Activated naive CD8-positive, alpha-beta T cell treated with anti-CD3 and anti-CD28 coated beads for 36 hours (primary cell): ENCODE measurements around the gene OR5AU1. TPM values are rescaled to one million over a fixed set of nuclear protein-coding genes. Genes with fewer than 3 reads are reported as not detected.

Experiments used
- DNase-seq: peaks from one replicate; pipeline ENCODE4 v3.0.0; 2021
- H3K27ac Mint-ChIP-seq: one replicate; pipeline ENCODE4 v1.8.0; 2022; ENCODE audit warnings: mild to moderate bottlenecking, moderate library complexity, mixed read lengths
- H3K27me3 Mint-ChIP-seq: one replicate; pipeline ENCODE4 v1.8.0; 2022; ENCODE audit warnings: mild to moderate bottlenecking, mixed read lengths
- H3K36me3 Mint-ChIP-seq: one replicate; pipeline ENCODE4 v1.8.0; 2021; ENCODE audit warnings: mild to moderate bottlenecking, mixed read lengths
- H3K4me1 Mint-ChIP-seq: one replicate; pipeline ENCODE4 v1.8.0; 2021; ENCODE audit warnings: mixed read lengths
- H3K4me3 Mint-ChIP-seq: one replicate; pipeline ENCODE4 v1.8.0; 2022; ENCODE audit warnings: mild to moderate bottlenecking, moderate library complexity, mixed read lengths
- H3K9me3 Mint-ChIP-seq: one replicate; pipeline ENCODE4 v1.8.0; 2022; ENCODE audit warnings: mixed read lengths
- total RNA-seq, 2 experiments: library from RNA; stranded (reverse); gene quantifications; one replicate each; pipeline ENCODE4 v1.2.3, GENCODE V29; 2021

Gene OR5AU1
- not detected for total RNA-seq

DNA sequence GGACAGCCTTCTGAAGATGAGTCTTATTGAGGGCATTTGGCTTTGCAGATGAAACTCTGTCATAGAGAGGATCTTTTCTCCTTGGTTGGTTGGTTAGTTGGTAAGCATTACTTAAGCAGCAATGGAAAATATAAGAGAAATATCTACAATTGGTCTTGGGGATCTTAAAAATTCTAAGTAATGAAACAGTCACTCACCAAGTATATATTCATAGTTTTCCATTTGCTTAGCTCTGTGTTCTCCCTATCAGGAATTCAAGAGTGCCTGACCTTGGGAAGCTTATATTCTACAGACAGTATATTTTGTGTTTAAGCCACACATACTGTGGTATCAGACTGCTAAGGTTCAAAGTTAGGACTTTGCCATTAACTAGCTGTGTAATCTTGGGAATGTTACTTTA is at the start of gene OR5AU1:
Gene OR5AU1, minus strand, starts transcription at position 101 of the 400 bp plus-strand sequence. CDS start 191 bp downstream, outside the sequence.
- H3K9me3 Mint-ChIP-seq, result no peaks in the 10 kb centered on the region
- H3K4me3 Mint-ChIP-seq, result no peak within 1 kb of the TSS
- no peak within 1 kb of the TSS for H3K27ac Mint-ChIP-seq
- no peaks in the 10 kb centered on the region for H3K4me1 Mint-ChIP-seq
- no peaks in the 10 kb centered on the region for H3K36me3 Mint-ChIP-seq
- H3K27me3 Mint-ChIP-seq, result peaks cover 16% of the 10 kb centered on the region
- DNase-seq, result no peak

DNA sequence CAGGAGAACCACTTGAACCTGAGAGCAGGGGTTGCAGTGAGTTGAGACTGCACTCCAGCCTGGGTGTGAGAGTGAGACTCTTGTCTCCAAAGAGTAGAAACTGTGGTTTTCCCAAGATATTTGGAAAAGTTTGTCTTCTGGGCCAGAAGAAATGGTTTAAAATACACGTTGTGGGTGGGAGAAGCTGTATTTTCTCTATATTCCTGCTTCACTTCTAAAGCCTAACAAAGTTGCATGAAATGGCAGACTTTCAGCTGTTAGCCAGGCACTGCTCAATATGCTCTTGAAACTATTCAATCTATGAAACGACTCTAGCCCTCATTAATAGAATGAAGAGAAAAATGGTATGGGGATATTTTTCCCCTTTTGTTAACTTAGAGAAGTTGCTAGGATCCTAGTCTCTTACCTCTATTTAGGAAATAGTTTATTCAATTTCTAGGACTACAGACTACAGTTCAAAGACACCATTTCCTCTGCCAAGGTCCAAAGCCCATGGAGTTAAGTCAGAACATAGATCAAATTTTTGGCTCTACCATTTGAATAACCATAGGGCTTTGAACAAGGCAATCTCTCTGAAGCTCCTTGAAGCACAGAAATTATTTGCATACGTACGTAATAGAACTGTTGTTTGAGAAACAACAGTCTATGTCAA is 49.3 kb upstream of the OR5AU1 start:
- H3K9me3 Mint-ChIP-seq, result no peaks in the 10 kb centered on the region
- peak overlapping the region; percentile 62 for H3K27ac Mint-ChIP-seq
- peaks cover 43% of the 10 kb centered on the region for H3K4me1 Mint-ChIP-seq
- H3K27me3 Mint-ChIP-seq, result no peaks in the 10 kb centered on the region
- H3K36me3 Mint-ChIP-seq, result peaks cover 64% of the 10 kb centered on the region
- no peak overlapping the region for H3K4me3 Mint-ChIP-seq
- DNase-seq, result no peak

DNA sequence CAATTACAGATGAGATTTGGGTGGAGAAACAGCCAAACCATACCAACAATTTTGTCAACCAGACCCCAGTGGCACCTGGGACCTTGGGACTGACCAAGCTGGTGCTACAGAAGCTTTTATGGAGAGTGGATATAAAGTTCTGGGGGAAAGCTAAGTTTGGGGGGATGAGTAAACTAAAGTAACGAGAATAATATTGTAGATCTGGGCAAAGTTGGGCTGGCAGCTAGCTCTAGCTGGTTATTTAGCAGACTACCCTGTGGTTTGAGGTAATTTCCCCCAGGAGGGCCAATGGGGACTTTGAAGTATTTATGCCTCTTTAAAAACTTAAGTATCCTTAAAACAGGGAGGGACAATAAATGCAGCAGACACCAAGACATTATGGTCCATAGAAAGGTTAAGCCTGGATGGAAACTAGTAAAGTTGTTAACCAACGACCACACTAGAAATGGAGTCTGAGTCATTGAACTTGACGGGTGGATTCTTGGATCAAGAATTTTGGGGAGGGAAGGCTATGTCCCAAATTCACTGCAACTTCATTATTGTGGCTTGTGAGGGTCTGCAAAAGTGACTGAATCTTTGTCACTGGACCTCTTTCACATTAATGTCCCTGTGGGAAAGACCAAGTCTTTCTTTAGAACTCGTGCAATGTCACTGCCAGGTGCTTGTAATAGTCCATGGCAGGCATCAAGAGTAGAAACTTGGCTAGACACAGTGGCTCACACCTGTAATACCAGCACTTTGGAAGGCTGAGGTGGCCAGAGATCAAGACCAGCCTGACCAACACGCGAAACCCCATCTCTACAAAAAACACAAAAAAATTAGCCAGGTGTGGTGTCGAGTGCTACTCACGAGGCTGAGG is 48.5 kb upstream of the OR5AU1 start:
- no peak for DNase-seq
- Mint-ChIP-seq H3K27ac (peak overlapping the region; percentile 62), H3K36me3 (peaks cover 57% of the 10 kb centered on the region), H3K4me3 (no peak overlapping the region), H3K4me1 (peaks cover 39% of the 10 kb centered on the region), H3K27me3 (no peaks in the 10 kb centered on the region), H3K9me3 (no peaks in the 10 kb centered on the region)

DNA sequence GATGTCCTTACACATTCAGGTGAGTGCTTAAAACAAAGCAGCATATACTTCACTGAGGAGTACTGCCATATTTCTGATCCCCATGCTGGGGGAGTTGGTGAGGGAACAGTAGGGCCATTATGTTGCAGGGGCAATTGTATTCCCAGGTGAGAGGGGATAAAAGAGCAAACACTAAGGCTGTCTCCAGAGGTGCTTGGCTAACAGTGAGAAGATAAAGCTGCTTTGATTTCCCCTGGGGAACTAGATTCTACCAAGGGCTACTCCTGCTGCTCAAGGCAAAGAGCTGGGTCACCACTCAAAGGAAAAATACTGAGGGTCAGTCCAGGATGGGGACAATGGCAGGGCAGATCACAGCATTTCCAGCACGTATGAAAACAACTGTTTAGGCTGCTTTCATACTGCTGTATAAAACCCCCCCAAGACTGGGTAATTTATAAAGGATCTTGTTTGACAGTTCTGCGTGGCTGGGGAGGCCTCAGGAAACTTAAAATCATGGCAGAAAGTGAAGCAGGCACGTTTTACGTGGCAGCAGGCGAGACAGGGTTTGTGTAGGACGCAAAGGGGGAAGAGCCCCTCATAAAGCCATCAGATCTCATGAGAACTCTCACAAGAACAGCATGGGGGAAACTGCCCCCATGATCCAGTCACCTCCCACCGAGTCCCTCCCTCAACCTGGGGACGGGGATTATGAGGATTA is 47.8 kb upstream of the OR5AU1 start:
- no peak for DNase-seq
- Mint-ChIP-seq H3K27me3 (no peaks in the 10 kb centered on the region), H3K4me1 (peaks cover 36% of the 10 kb centered on the region), H3K36me3 (peaks cover 51% of the 10 kb centered on the region), H3K9me3 (no peaks in the 10 kb centered on the region), H3K4me3 (no peak overlapping the region), H3K27ac (peak overlapping the region; percentile 57)

DNA sequence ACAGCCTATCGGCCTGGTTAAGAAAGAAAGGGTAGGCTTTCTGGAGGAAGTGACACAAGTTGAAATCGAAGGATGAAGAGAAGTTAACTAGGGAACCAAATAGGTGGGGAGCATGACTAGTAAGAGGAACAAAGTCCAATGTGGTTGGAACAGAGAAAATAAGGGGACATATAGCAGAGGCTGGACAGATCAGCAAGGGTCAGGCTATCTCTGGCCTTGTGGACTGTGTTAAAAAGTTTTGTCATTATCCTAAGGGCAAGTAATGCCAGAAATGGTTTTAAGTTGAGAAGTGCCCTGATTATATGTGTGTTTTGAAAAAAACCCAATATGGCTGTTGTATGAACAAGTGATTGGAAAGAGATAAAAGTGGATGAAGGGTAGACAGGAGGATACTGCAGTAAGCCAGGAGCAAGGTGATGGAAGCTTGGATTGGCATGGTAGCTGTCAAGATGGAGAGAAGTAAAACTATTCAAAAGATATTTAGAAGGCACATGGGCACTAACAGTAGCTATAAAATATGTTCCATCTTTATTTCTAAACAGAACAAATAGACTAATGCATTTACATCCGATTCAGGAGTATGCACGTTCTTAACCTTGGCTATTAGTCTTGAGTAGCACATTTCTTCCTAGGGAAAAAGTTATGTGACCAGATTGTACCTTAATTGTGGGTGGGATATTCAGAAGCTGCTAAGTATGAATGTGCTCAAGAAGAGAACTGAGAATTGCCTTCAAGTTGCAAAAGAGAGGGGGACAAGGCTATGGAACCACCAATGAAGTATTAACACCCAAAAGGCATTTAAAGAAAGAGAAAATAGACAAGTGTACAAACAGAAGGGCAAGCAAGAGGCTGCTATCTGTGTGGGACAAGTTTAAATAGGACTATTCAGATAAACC is 46.8 kb upstream of the OR5AU1 start:
- H3K27ac Mint-ChIP-seq, result peak overlapping the region; percentile 6
- no peaks in the 10 kb centered on the region for H3K27me3 Mint-ChIP-seq
- no peaks in the 10 kb centered on the region for H3K9me3 Mint-ChIP-seq
- peaks cover 27% of the 10 kb centered on the region for H3K4me1 Mint-ChIP-seq
- no peak overlapping the region for H3K4me3 Mint-ChIP-seq
- DNase-seq, result no peak
- peaks cover 44% of the 10 kb centered on the region for H3K36me3 Mint-ChIP-seq

DNA sequence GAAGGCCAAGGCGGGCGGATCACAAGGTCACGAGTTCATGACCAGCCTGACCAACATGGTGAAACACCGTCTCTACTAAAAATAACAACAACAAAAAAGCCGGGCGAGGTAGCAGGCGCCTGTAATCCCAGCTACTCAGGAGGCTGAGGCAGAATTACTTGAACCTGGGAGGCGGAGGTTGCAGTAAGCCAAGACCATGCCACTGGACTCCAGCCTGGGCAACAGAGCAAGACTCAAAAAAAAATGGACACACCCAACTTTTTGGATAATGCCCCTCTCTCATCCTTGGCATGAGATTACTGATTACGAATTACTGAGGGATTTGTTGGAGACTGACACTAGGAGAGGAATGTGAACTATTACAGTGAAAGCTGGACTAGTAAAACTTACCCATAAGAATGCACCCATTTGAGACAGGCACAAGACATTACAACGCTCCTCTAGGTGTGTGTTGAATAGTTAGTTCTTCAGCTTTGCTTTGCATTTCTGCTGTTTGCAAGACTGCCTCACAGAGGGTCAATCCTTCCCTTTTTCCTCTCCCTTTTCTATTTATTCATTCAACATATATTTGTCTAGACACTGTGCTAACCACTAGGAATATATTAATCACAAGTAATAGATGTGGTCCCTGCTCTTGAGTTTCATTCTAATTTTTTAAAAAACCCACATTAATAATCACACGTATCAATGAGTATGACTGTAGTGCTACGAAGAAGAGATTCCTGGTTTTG is 46.0 kb upstream of the OR5AU1 start:
- Mint-ChIP-seq H3K27ac (peak overlapping the region; percentile 6), H3K36me3 (peaks cover 37% of the 10 kb centered on the region), H3K4me1 (peaks cover 19% of the 10 kb centered on the region)

DNA sequence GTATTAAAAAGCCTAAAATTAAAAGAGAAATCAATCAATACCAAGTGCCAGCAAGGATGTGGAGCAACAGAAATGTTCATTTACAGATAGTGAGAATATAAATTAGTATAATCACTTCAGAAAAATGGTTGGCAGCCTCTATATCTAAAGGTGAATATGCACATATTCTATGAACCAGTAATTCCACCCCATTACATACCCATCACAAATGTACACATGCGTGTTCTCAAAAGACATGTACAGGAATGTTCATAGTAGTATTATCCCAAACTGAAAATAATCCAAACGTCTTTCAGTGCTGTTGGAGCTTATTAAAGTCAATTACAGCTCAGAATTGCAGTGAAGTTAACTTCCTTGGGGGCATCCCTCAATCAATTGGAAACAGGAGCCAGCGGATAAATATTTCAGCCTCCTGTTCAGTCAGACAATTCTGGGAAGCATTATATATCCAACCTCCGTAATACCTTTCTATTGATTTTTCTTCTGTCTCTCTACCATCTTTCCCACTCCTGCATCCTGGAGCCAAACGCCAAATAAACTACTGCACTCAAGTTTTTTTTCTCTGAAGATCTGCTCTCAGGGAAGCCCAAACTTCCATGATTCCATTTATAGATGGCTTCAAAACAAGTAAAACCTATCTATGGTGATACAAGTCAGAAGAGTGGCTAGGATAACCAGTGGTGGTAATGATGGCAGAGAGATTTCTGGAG is 45.0 kb upstream of the OR5AU1 start:
- no peak overlapping the region for H3K27ac Mint-ChIP-seq

More for the DNA sequence above, 46.0 kb upstream of the OR5AU1 start:
- no peak for DNase-seq
- H3K27me3 Mint-ChIP-seq, result no peaks in the 10 kb centered on the region
- no peak overlapping the region for H3K4me3 Mint-ChIP-seq
- no peaks in the 10 kb centered on the region for H3K9me3 Mint-ChIP-seq

DNA sequence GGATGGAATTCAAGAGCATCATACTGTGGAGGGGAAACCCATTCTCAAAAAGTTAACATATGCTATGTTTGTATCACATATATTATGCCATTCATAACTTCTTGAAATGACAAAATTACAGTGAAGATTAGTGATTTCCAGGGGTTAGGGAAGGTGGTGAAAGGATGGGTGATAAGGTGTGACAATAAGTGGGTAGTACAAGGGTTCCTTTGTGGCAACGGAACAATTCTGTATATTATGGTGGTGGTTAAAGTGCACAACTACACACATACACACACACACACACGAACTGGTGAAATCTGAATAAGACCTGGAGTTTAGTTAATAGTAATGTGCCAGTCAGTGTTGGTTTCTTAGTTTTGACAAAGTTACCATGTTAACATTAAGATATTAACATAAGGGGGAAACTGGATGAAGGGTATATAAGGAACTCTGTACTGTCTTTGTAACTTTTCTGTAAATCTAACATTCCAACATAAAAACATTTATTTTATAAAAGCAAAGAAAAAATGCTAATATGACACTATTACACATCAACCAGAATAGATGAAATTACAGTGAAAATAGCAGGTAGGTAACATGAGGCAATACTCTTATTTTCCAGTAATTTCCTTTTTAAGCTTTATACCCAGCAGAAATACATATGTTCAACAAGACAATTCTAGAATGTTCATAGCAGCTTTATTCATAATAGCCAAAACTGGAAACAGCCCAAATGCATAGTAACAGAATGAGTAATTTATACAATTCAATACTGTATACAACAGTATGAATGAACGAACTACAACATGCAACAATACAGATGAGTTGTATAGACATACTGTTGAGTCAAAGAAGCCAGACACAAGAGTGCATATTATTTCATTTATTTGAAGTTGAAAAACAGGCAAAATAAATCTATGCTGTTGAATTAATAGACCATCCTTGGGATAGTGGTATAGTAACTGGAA is 44.0 kb upstream of the OR5AU1 start:
- H3K36me3 Mint-ChIP-seq, result peaks cover 20% of the 10 kb centered on the region
- no peaks in the 10 kb centered on the region for H3K27me3 Mint-ChIP-seq
- peaks cover 13% of the 10 kb centered on the region for H3K4me1 Mint-ChIP-seq
- no peak for DNase-seq
- H3K4me3 Mint-ChIP-seq, result no peak overlapping the region
- no peaks in the 10 kb centered on the region for H3K9me3 Mint-ChIP-seq
- H3K27ac Mint-ChIP-seq, result no peak overlapping the region

More for the DNA sequence above, 45.0 kb upstream of the OR5AU1 start:
- Mint-ChIP-seq H3K4me1 (peaks cover 17% of the 10 kb centered on the region), H3K4me3 (no peak overlapping the region), H3K36me3 (peaks cover 27% of the 10 kb centered on the region), H3K9me3 (no peaks in the 10 kb centered on the region), H3K27me3 (no peaks in the 10 kb centered on the region)
- DNase-seq, result no peak

DNA sequence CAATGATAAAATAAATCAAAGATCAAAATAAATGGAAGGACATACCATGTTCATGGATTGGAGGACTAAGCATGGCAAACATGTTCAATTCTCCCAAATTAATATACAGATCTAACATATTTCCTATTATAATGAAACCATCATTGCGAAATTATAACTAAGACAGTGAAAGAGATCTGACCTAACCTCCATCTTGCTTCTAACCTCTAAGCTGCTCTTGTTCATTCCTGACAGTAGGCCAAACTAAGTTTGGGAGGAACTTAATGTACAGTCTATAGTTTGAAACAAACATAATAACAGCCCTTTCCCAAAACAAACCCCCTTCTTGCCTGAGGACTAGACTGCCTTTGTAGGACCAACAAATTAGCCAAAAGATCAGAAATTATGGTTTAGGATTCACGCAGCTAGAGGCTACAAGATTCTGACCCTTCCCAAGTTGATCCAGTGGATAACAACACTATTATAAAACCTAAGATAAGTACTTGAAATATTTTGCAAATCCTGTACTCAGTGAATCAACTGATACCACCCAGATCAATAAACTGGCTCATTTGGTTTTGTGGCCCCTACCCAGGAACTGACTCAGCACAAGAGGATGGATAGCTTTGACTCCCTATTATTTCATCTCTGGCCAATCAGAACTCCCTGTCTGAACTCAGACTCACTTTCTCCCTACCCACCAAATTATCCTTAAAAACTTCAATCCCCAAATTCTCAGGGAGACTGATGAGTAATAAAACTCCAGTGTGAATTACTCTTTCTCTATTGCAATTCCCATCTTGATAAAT is 41.7 kb upstream of the OR5AU1 start:
- peaks cover 4% of the 10 kb centered on the region for H3K36me3 Mint-ChIP-seq
- DNase-seq, result no peak
- peak overlapping the region; percentile 67 for H3K27ac Mint-ChIP-seq
- H3K4me3 Mint-ChIP-seq, result no peak overlapping the region
- peaks cover 3% of the 10 kb centered on the region for H3K4me1 Mint-ChIP-seq
- no peaks in the 10 kb centered on the region for H3K9me3 Mint-ChIP-seq
- no peaks in the 10 kb centered on the region for H3K27me3 Mint-ChIP-seq

DNA sequence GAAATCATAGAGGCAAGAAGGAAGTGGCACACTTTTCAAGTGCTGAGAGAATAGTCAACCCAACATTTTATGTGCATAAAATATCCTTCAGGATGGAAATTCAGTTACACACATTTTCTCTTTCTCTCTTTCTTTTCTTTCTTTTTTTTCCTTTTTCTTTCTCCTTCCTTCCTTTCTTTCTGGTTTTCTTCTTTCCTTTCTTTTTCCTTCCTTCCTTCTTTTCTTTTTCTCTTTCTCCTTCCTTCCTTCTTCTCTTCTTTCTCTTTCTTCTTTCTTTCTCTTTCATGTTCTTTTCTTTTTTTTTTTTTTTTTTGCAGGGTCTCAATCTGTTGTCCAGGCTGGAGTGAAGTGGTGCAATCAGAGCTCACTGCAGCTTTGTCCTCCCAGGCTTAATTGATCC is 38.7 kb upstream of the OR5AU1 start:
- no peak overlapping the region for H3K4me3 Mint-ChIP-seq
- peaks cover 2% of the 10 kb centered on the region for H3K36me3 Mint-ChIP-seq
- peaks cover 2% of the 10 kb centered on the region for H3K4me1 Mint-ChIP-seq
- no peaks in the 10 kb centered on the region for H3K9me3 Mint-ChIP-seq
- H3K27ac Mint-ChIP-seq, result no peak overlapping the region
- no peaks in the 10 kb centered on the region for H3K27me3 Mint-ChIP-seq
- DNase-seq, result no peak

DNA sequence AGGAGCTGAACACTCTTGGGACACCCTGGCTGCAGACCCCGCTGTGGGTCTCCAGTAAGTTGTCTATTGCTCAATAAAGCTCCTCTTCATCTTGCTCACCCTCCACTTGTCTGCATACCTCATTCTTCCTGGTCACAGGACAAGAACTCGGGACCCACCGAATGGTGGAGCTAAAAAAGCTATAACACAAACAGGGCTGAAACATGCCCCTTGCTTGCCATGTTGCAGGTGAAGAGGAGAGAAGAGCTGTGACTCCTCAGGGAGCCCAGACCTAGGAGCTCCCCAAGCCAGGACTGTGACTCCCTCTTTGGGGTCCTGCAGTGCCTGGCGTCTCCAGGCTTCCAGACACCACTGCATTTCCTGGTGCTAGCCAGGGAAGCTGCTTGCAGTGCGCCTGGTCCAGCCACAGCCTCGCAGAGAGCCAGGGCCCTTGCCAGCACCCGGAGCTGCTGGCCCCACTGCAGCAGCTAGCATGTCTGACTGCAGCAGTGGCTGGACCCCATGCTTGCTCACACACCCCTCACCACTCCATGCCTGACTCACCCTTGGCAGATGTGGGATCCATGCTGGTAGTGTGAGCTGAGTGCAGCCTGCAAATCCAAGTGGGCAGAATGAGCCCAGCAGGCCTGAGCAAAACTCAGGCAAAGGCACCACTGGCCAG is 37.1 kb upstream of the OR5AU1 start:
- no peaks in the 10 kb centered on the region for H3K27me3 Mint-ChIP-seq
- no peak overlapping the region for H3K4me3 Mint-ChIP-seq
- no peaks in the 10 kb centered on the region for H3K9me3 Mint-ChIP-seq
- DNase-seq, result no peak
- peaks cover 2% of the 10 kb centered on the region for H3K36me3 Mint-ChIP-seq
- peaks cover 2% of the 10 kb centered on the region for H3K4me1 Mint-ChIP-seq
- H3K27ac Mint-ChIP-seq, result no peak overlapping the region

DNA sequence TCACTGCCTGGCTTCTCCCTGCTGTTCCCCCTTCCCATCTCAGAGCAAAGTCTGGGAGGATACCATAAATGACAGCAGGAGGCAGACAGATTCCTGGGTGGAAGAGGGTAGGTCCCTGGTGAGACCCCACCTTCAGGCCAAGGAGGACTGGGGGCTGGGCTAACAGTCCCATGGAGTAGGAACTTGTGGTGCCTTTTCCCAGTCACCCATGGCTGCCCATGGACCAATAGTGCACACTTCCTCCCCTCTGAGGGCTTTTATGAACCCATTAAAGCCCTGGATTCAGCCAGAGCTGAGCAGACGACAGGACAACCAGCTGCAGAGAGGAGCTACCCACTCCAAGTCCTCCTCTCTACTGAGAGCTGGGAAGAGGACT is 36.6 kb upstream of the OR5AU1 start:
- Mint-ChIP-seq H3K9me3 (no peaks in the 10 kb centered on the region), H3K4me3 (peak overlapping the region; percentile 57), H3K27ac (no peak overlapping the region), H3K4me1 (peaks cover 2% of the 10 kb centered on the region), H3K36me3 (no peaks in the 10 kb centered on the region), H3K27me3 (no peaks in the 10 kb centered on the region)
- no peak for DNase-seq
